T-helper 22 cell (primary cell): ENCODE data around the gene ASMTL.
"Not testable (repeated sequence)": the region's sequence is repeated elsewhere in the genome, so short reads cannot be mapped to it uniquely, and the experiment has no call there.

Source experiments
- DNase-seq: peaks from one replicate; pipeline ENCODE4 v3.0.0-alpha.2; 2020; ENCODE audit warnings: low read depth

The ASMTL gene

DNA sequence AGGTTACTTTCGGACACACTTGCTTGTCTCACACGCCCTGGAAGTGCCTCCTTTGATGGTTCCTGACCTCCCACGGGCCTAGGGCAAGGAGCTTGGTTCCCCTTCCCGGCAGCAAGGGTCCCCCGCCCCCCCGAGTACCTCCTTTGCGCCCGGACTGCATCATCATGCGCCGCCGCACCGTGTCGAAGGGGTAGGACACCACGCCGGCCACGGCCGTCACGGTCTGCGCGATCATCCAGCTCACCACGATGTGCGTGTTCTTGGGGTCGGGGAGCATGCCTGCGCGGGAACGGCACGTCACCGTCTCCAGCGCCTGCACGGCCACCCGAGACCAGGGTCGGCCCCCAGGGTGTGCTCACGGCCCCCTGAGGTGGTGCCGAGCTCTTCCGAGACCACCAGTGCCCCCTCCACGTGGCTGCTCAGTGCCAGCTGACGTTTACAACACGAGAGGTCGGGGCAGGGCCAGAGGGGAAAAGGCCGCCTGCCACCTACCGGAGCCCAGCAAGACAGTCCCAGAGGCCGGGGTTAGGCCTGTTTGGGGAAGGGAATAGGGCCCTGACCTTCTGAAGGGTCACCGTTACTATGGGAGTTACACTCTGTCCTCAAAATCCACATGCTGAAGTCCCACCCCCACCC is 65.5 kb downstream of the ASMTL start:
- DNase-seq, result no peak

DNA sequence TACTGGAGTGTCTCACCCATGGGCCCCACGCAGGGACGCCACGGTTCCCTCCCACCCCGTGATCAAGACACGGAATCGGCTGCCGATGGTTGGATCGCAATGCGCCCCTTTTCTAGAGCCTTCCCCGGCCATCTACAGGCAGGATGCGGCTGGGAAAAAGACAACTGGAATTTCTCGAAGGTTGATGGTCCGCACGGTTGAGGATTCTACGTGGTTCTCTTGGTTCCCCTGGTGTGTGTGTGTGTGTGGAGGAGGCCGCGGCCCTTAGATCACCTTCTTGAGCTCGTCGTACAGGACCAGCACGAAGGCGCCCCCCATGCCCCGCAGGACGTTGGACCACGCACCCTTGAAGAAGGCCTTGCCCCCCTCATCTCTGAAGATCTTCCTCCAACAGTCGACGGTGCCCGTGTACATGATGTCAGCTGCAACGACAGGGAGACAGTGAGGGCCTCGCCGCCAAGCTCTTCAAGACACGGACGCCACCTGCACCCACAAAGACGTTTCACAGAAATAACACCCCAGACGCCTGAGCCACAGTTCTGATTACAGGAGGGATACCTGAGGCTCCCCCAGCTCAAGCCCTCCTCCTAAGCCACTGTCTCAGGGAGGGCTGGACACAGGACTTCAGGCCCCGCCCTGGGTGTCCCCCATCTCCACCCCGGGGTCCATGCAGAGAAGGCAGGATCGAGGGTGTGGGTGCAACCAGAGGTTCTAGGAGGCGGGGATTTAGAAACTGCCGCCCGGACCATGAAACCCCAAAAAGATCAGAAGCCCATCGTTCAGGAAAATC is 66.2 kb downstream of the ASMTL start:
- no peak for DNase-seq

DNA sequence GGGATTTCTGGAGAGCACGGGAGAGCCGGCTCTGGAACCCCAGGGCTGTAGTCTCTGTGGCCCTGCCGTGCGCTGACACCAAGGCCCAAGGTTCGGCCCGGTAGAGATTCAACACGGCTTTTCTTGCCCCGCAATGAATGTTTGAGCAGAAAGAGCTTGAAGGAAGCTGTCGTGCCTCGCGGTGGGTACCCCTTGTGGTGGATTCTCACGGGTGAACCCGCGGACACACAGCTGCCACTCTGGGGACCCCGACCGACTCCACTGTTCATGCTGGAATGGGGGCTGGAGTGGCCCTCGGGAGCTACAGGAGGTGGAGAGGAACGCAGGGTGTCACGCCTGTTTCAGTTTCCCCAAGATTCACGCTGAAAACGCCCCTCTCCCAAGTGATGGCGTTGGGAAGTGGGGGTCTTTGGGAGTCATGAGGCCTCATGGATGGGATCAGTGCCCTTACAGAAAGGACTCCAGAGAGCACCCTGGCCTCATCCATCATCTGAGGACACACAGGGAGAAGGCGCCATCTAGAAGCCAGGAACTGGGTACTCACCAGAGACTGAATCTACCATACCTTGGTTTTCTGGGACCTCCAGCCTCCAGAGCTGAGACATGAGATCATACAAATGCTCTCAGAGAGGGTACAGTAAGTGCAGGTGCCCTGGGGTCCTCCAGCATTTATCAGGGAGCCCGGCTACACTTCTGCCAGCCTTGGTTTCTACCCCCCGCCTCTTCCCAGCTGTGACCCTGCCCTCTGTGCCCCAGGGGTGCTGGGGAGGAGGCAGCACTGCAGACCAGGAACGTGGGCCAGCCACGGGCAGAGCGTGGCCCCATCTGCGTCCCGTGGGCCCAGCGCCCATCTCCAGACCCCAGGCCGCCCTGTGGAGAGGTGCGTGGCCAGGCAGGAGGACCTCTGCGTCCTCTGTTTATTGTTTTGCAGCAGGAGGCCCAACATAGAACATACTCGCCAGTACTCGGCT is 67.2 kb downstream of the ASMTL start:
- no peak for DNase-seq

DNA sequence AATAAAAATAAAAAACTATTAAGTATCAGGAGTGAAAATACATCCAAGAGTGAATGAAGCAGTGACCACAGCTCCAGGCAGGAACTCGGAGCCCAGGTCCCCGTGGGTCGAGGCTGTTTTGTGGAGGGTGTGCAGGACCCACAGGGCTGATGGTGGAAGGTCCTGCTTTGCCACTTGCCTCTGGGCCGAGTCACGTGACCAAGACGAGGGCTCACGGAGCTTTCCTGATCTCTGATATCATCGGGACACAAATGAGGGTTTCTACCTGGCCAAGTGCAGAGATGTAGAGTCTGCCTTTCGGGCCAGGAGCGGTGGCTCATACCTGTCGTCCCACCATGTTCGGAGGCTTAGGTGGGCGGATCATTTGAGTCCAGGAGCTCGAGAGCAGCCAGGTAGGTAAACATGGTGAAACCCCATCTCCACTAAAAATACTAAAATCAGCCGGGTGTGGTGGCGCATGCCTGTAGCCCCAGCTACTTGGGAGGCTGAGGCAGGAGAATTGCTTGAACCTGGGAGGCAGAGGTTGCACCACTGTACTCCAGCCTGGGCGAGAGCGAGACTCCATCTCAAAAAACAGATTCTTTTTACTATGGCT is 68.0 kb downstream of the ASMTL start:
- no peak for DNase-seq

DNA sequence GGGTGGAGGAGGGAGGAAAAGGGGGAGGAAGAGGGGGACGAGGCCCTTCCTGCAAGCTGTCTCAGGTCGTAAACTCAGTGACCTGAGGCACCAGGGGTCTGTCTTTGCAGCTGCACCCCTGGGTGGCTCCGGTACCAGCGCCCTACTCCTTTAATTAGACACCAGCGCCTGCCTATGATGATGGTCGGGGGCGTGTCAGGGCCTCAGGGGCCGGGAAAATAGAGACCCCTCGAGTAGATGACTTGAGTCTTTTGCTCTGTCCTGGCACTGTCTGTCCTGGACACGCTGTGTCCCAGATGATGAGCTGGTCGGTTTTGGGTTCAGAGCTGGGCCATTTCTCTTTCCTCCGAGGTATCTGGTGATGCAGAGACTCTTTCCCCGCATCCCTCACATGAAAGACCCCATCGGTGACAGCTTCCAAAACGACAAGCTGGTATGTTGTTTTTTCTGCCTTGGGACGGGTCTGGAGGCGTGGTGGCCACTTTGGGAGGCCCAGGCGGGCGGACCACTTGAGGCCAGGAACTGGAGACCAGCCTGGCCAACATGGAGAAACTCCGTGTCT is 72.0 kb downstream of the ASMTL start:
- DNase-seq, result no peak

DNA sequence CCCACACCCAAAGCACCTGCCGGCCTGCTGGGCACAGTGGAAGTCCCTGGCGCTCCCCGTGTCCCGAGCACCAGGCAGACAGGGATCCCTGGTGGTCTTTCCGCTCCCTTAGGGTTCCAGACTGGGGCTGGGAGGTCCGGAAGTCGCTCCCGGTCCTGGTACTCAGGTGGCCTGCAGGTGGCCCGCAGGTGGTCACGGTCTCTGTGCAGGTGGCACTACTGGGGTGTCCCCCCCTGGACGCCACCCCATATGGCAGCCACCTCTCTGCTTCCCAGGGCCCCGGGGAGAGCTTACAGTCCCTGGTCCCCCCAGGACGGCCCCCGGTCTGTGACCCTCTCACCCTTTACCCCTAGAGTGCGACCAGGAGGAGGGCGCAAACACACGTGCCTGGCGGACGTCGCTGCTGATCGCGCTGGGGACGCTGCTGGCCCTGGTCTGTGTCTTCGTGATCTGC is 74.4 kb downstream of the ASMTL start:
- no peak for DNase-seq

DNA sequence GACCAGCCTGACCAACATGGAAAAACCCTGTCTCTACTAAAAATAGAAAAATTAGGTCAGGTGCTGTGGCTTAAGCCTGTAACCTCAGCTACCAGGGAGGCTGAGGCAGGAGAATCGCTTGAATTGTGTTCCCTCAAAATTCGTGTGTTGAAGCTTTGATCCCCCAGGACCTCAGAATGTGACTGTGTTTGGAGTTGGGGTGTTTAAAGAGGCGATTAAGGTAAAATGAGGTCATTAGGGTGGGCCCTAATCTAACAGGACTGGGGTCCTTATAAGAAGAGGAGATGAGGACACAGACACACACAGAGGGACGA is 84.4 kb downstream of the ASMTL start:
- DNase-seq, result no peak

DNA sequence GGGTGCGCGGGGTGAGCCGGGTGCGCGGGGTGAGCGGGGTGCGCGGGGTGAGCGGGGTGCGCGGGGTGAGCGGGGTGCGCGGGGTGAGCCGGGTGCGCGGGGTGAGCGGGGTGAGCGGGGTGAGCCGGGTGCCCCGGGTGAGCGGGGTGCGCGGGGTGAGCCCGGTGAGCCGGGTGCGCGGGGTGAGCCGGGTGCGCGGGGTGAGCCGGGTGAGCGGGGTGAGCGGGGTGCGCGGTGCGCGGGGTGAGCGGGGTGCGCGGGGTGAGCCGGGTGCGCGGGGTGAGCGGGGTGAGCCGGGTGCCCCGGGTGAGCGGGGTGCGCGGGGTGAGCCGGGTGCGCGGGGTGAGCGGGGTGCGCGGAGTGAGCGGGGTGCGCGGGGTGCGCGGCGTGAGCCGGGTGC is 86.3 kb downstream of the ASMTL start:
- not testable (repeated sequence) for DNase-seq

DNA sequence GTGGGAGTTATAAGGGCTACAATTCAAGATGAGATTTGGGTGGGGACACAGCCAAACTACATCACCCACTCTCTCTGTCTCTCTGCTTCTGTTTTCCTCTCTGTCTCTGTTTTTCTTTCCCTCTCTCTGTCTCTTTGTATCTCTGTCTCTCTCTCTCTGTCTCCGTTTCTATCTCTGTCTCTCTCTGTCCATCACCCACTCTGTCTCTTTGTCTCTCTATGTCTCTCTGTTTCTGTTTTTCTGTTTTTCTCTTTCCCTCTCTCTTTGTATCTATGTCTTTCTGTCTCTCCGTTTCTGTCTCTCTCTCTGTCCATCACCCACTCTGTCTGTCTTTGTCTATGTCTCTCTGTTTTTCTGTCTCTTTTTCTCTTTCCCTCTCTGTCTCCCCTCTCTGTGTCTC is 90.8 kb downstream of the ASMTL start:
- no peak for DNase-seq

DNA sequence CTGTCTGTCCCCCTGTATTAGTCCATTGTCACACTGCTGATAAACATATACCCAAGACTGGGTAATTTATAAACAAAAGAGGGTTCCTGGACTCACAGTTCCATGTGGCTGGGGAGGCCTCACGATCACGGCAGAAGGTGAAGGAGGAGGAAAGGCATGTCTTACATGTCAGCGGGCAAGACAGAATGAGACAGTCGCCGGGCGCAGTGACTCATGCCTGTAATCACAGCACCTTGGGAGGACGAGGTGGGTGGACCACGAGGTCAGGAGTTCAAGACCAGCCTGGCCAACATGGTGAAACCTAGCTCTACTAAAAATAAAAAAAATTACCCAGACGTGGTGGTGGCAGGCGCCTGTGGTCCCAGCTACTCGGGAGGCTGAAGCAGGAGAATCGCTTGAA is 91.4 kb downstream of the ASMTL start:
- DNase-seq, result no peak

DNA sequence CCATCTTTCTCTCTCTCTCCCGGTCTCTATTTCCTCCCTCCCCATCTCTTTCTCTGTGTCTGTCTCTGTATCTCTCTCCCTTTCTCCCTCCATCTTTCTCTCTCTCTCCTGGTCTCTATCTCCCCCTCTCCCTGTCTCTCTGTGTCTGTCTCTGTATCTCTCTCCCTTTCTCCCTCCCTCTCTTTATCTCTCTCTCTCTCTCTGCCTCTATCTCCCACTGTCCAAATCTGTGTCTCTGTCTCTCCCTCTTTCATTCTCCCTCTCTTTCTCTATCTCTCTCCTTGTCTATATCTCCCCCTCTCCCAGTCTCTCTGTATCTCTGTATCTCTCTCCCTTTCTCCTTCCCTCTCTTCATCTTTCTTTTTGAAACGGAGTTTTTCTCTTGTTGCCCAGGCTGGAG is 92.5 kb downstream of the ASMTL start:
- no peak for DNase-seq

DNA sequence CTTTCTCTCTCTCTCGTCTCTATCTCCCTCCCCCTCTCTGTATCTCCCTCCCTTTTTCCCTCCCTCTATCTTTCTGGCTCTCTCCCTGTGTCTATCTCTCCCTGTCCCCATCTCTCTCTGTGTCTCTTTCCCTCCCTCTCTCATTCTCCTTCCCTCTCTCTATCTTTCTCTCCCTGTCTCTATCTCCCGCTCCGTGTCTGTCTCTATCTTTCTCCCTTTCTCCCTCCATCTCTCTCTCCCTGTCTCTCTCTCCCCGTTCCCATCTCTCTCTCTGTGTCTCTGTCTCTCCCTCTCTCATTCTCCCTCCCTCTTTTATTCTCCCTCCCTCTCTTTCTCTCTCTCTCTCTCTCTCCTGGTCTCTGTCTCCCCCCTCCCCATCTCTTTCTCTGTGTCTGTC is 93.2 kb downstream of the ASMTL start:
- DNase-seq, result no peak

DNA sequence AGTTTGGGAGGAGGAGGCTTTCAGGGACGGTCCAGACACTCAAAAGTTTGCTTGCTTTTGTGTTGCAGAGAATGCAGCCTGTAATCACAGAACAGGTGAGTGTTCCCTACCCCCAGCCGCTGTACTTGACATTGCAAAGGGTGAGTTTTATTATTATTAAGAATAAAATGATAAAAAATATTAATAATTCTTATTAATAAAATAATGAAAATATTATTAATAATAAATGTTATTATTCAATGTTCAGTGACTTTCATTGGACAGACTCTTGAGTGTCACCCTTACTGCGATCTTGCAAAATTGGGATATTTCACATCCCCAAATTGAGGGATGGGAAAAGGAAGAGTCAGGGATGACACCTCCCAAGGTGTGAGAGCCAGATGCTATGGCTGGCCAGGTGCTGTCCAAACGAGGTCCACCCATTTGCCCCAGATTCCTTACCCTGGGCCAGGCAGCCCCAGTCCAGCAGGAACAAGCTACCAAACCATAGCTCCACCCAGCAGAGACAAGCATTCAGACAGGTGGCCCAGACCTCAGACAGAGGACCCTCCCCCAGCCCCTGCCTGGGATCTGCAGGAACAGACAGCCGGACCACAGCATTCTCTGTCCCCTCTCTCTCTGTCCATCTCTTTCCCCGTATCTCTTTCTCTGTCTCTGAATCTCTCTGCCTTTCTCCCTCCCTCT is 93.8 kb downstream of the ASMTL start:
- DNase-seq, result no peak

DNA sequence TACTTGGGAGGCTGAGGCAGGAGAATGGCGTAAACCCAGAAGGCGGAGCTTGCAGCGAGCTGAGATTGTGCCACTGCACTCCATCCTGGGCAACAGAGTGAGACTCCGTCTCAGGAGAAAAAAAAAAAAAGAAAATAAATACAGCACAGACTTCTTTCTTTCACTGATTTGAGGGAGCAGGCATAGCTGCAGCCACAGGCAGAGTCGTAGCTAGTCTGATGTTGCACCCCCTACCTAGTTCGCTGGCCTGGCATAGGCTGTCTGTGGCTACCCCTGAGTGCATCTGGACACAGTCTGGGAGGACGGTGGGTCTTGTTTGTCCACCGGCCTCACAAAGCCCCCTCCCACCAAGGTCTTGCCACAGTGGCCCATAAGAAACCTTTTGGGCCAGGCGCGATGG is 94.7 kb downstream of the ASMTL start:
- DNase-seq, result no peak

DNA sequence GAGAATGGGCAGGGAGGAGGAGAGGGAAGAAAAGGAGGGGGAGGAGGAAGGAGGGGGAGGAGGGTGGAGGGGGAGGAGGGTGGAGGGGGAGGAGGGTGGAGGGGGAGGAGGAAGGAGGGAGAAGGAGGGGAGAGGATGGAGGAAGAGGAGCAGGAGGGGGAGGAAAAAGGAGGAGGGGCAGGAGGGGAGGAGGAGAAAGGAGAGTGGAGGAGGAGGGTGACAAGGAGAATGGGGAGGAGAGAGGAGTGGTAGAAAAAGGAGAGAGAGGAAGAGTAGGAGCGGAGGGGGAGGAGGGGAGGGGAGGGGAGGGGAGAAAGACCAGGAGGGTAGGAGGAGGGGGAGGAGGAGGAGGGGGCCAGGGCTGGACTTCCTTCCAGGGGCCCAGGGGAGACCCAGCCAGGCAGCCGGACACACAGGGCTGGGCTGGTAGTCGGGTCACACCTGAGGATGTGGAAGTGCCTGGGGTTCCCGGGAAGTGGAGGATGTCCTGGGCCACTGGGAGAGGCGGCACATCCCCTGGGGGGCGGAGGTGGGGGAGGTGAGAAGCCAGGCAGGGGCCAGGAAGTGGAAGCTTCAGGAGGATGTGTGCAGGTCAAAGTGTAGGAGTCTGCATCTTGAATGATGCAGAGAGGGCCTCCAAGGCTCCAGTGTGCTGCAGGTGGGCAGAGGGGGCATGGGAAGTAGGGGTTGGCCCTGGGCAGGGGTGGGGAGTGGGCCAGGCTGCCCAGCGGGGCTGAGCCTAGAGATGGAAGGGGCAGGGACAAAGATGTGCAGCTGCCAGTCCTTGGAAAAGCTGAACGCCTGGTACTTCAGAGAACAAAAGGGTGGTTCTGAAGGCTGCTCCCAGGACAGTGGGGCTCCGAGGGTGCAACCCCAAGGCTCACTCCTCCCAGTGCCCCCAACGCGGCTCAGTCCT is 97.3 kb downstream of the ASMTL start:
- no peak for DNase-seq

DNA sequence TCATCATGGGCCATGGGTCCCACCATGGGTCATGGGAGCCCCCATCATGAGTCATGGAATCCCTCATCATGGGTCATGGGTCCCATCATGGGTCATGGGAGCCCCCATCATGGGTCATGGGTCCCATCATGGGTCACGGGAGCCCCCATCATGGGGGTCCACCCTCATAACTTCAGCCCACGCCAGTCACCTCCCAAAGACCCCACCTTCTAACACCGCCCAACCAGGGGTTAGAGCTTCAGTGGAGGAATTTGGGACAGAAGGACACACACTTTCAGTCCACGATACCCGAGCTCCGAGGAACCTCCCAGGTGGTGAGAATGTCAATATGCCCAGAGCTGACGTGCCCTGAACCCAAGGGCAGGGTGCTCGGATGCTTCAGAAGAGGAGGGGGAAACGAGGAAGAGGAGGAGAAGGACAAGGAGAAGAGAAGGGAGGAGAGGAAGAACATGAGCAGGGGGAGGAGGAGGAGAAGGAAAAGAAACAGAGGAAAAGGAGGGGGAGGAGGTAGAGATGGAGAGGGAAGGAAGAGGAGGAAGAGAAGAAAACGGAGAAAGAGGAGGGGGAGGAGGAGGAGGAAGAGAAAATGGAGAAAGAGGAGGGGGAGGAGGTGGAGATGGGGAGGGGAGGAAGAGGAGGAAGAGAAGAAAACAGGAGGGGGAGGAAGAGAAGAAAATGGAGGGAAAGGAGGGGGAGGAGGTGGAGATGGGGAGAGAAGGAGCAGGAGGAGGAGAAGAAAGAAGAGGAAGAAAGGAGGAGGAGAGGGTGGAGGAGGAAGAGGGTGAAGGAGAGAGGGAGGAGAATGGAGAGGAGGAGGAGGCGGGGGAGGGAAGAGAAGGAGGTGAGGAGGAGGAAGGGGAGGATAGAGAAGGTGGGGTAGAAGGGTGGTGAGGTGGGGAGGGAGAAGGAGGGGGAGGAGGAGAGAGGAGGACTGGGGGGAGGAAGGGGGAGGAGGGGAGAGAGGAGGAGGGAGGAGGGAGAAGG is 98.4 kb downstream of the ASMTL start:
- no peak for DNase-seq
